Muscle of leg (tissue), 16 donors: ENCODE measurements around the gene RPL18A. TPM values are rescaled to one million over a fixed set of nuclear protein-coding genes. Genes with fewer than 3 reads are reported as not detected.
A peak's percentile ranks its signal among the peaks of the same experiment; 100 is the strongest.

Source experiments
- DNase-seq: peaks from one replicate; pipeline ENCODE4 v3.0.0; 2013
- H3K27ac ChIP-seq: one replicate; pipeline ENCODE4 v1.5.1; 2013; ENCODE audit warnings: mild to moderate bottlenecking, low read length, control low read depth
- H3K27me3 ChIP-seq: one replicate; pipeline ENCODE4 v1.6.1; 2013; ENCODE audit warnings: low read length; ENCODE audit not compliant: control insufficient read depth, insufficient read depth
- H3K36me3 ChIP-seq: one replicate; pipeline ENCODE4 v1.6.1; 2013; ENCODE audit warnings: low read length; ENCODE audit not compliant: control insufficient read depth, insufficient read depth
- H3K4me1 ChIP-seq: one replicate; pipeline ENCODE4 v1.6.1; 2013; ENCODE audit warnings: low read length; ENCODE audit not compliant: control insufficient read depth, insufficient read depth
- H3K4me3 ChIP-seq: one replicate; pipeline ENCODE4 v1.5.1; 2013; ENCODE audit warnings: low read length, control low read depth
- H3K9me3 ChIP-seq: replicated peaks from 2 replicates; pipeline ENCODE4 v1.6.1; 2013; ENCODE audit warnings: low read depth, low read length; ENCODE audit not compliant: control insufficient read depth
- WGBS: methylation state at CpG from one replicate; pipeline ENCODE4 v1.1.5; 2013; ENCODE audit warnings: missing lambda C conversion rate; ENCODE audit not compliant: insufficient coverage; 5-methylcytosine and 5-hydroxymethylcytosine counted together
- long read RNA-seq, 11 donors: transcript quantifications; one replicate each; lab custom pipeline, GENCODE V29; 2026
- polyA plus RNA-seq, 8 donors: library from polyadenylated mRNA; unstranded; fragments of 120-200 nt; gene quantifications; one replicate each; pipeline versions ENCODE4 v1.2.1 to v1.2.3, GENCODE V29; 2013; ENCODE audit warnings: inconsistent platforms in 1 of 8, low replicate concordance in 1 of 8; ENCODE audit not compliant: insufficient read length in 8 of 8, insufficient read depth in 1 of 8
- total RNA-seq: library from RNA; stranded (reverse); fragments of 120-200 nt; gene quantifications from one replicate; pipeline ENCODE4 v1.2.4, GENCODE V29; 2013

The RPL18A gene
- total RNA-seq (2,929 TPM), polyA plus RNA-seq (1,000 to 10,000 TPM; 2,380 to 3,065 (median 2,779) TPM)
- long read RNA-seq, donor 1, transcript RPL18A-207 (2 exons, 907 nt): minor isoform, 5 of 114 reads
- long read RNA-seq, donor 1, transcript RPL18A-201 (5 exons, 665 nt): major isoform, 83 of 114 reads
- long read RNA-seq, donor 1, transcript RPL18A-203 (4 exons, 1,084 nt): minor isoform, 5 of 114 reads
- long read RNA-seq, donor 1, partial matches to known transcripts: 19 of 114 reads
- long read RNA-seq, donor 1, other reads (novel, unspliced or antisense): 0 of 114 reads
- long read RNA-seq, donor 2, transcript RPL18A-201 (5 exons, 665 nt): major isoform, 17 of 34 reads
- long read RNA-seq, donor 2, partial matches to known transcripts: 16 of 34 reads
- long read RNA-seq, donor 2, other reads (novel, unspliced or antisense): 0 of 34 reads
- long read RNA-seq, donor 3, transcript RPL18A-207 (2 exons, 907 nt): minor isoform, 8 of 242 reads
- long read RNA-seq, donor 3, transcript RPL18A-201 (5 exons, 665 nt): major isoform, 186 of 242 reads
- long read RNA-seq, donor 3, transcript RPL18A-203 (4 exons, 1,084 nt): minor isoform, 12 of 242 reads
- long read RNA-seq, donor 3, partial matches to known transcripts: 34 of 242 reads
- long read RNA-seq, donor 3, other reads (novel, unspliced or antisense): 0 of 242 reads
- long read RNA-seq, donor 4, transcript RPL18A-203 (4 exons, 1,084 nt): minor isoform, 35 of 387 reads
- long read RNA-seq, donor 4, transcript RPL18A-206 (2 exons, 954 nt): minor isoform, 11 of 387 reads
- long read RNA-seq, donor 4, transcript RPL18A-201 (5 exons, 665 nt): major isoform, 254 of 387 reads
- long read RNA-seq, donor 4, transcript RPL18A-207 (2 exons, 907 nt): minor isoform, 16 of 387 reads
- long read RNA-seq, donor 4, partial matches to known transcripts: 71 of 387 reads
- long read RNA-seq, donor 4, other reads (novel, unspliced or antisense): 0 of 387 reads
- long read RNA-seq, donor 5, transcript RPL18A-207 (2 exons, 907 nt): minor isoform, 44 of 506 reads
- long read RNA-seq, donor 5, transcript RPL18A-201 (5 exons, 665 nt): major isoform, 330 of 506 reads
- long read RNA-seq, donor 5, transcript RPL18A-203 (4 exons, 1,084 nt): minor isoform, 22 of 506 reads
- long read RNA-seq, donor 5, partial matches to known transcripts: 107 of 506 reads
- long read RNA-seq, donor 5, other reads (novel, unspliced or antisense): 0 of 506 reads
- long read RNA-seq, donor 6, transcript RPL18A-203 (4 exons, 1,084 nt): minor isoform, 39 of 516 reads
- long read RNA-seq, donor 6, transcript RPL18A-207 (2 exons, 907 nt): minor isoform, 40 of 516 reads
- long read RNA-seq, donor 6, transcript RPL18A-201 (5 exons, 665 nt): major isoform, 314 of 516 reads
- long read RNA-seq, donor 6, partial matches to known transcripts: 117 of 516 reads
- long read RNA-seq, donor 6, other reads (novel, unspliced or antisense): 5 of 516 reads
- long read RNA-seq, donor 7, transcript RPL18A-203 (4 exons, 1,084 nt): minor isoform, 16 of 457 reads
- long read RNA-seq, donor 7, transcript RPL18A-201 (5 exons, 665 nt): major isoform, 271 of 457 reads
- long read RNA-seq, donor 7, transcript RPL18A-207 (2 exons, 907 nt): minor isoform, 36 of 457 reads
- long read RNA-seq, donor 7, partial matches to known transcripts: 127 of 457 reads
- long read RNA-seq, donor 7, other reads (novel, unspliced or antisense): 6 of 457 reads
- long read RNA-seq, donor 8, transcript RPL18A-203 (4 exons, 1,084 nt): minor isoform, 10 of 425 reads
- long read RNA-seq, donor 8, transcript RPL18A-207 (2 exons, 907 nt): minor isoform, 23 of 425 reads
- long read RNA-seq, donor 8, transcript RPL18A-201 (5 exons, 665 nt): major isoform, 210 of 425 reads
- long read RNA-seq, donor 8, partial matches to known transcripts: 178 of 425 reads
- long read RNA-seq, donor 8, other reads (novel, unspliced or antisense): 0 of 425 reads
- long read RNA-seq, donor 9, transcript RPL18A-203 (4 exons, 1,084 nt): minor isoform, 17 of 329 reads
- long read RNA-seq, donor 9, transcript RPL18A-207 (2 exons, 907 nt): minor isoform, 17 of 329 reads
- long read RNA-seq, donor 9, transcript RPL18A-201 (5 exons, 665 nt): major isoform, 189 of 329 reads
- long read RNA-seq, donor 9, partial matches to known transcripts: 101 of 329 reads
- long read RNA-seq, donor 9, other reads (novel, unspliced or antisense): 0 of 329 reads
- long read RNA-seq, donor 10, transcript RPL18A-201 (5 exons, 665 nt): major isoform, 241 of 423 reads
- long read RNA-seq, donor 10, transcript RPL18A-203 (4 exons, 1,084 nt): minor isoform, 15 of 423 reads
- long read RNA-seq, donor 10, transcript RPL18A-207 (2 exons, 907 nt): minor isoform, 23 of 423 reads
- long read RNA-seq, donor 10, transcript RPL18A-206 (2 exons, 954 nt): minor isoform, 6 of 423 reads
- long read RNA-seq, donor 10, partial matches to known transcripts: 133 of 423 reads
- long read RNA-seq, donor 10, other reads (novel, unspliced or antisense): 5 of 423 reads
- long read RNA-seq, donor 11, transcript RPL18A-203 (4 exons, 1,084 nt): minor isoform, 10 of 332 reads
- long read RNA-seq, donor 11, transcript RPL18A-207 (2 exons, 907 nt): minor isoform, 25 of 332 reads
- long read RNA-seq, donor 11, transcript RPL18A-201 (5 exons, 665 nt): major isoform, 202 of 332 reads
- long read RNA-seq, donor 11, partial matches to known transcripts: 93 of 332 reads
- long read RNA-seq, donor 11, other reads (novel, unspliced or antisense): 0 of 332 reads

- peaks cover 19% of the 10 kb centered on the region for H3K4me1 ChIP-seq
- under 1% methylated on average over 80 of the region's 80 CpGs for WGBS
These were observed at the start of gene RPL18A for GRCh38 chr19:17859533-17860330. TSS of gene RPL18A (plus strand) at chr19:17859910. CDS start at chr19:17859957, 47 bp downstream.

GRCh38 chr19:17811103-17811502, 48.6 kb upstream of the RPL18A start:
- peaks cover 5% of the 10 kb centered on the region for H3K27me3 ChIP-seq
- WGBS: no CpG with 5 or more reads among the region's 2 CpGs
- peaks cover 2% of the 10 kb centered on the region for H3K9me3 ChIP-seq
- H3K4me3 ChIP-seq: no peak overlapping the region
- H3K36me3 ChIP-seq: no peaks in the 10 kb centered on the region
- no peaks in the 10 kb centered on the region for H3K4me1 ChIP-seq
- H3K27ac ChIP-seq: no peak overlapping the region
- no peak for DNase-seq

More at GRCh38 chr19:17859533-17860330, at the start of gene RPL18A:
- peak; percentile 100 for DNase-seq
- Histone ChIP-seq H3K9me3 (no peaks in the 10 kb centered on the region), H3K36me3 (peaks cover 39% of the 10 kb centered on the region), H3K27ac (peak within 1 kb of the TSS; percentile 57), H3K4me3 (peak within 1 kb of the TSS; percentile 100), H3K27me3 (peaks cover 2% of the 10 kb centered on the region)

- peaks cover 2% of the 10 kb centered on the region for H3K9me3 ChIP-seq
- no peaks in the 10 kb centered on the region for H3K4me1 ChIP-seq
- no peaks in the 10 kb centered on the region for H3K36me3 ChIP-seq
- H3K27me3 ChIP-seq: peaks cover 7% of the 10 kb centered on the region
- H3K4me3 ChIP-seq: no peak overlapping the region
- 94% methylated on average over 11 of the region's 20 CpGs for WGBS
- no peak overlapping the region for H3K27ac ChIP-seq
- no peak for DNase-seq
These were observed 48.0 kb upstream of the RPL18A start for GRCh38 chr19:17811681-17812080.

GRCh38 chr19:17812099-17812498, 47.6 kb upstream of the RPL18A start:
- WGBS: 20% methylated on average over 3 of the region's 5 CpGs

GRCh38 chr19:17817668-17818363, 41.9 kb upstream of the RPL18A start:
- 74% methylated on average over 10 of the region's 13 CpGs for WGBS
- Histone ChIP-seq H3K9me3 (no peaks in the 10 kb centered on the region), H3K4me3 (no peak overlapping the region), H3K36me3 (no peaks in the 10 kb centered on the region), H3K27ac (no peak overlapping the region), H3K4me1 (no peaks in the 10 kb centered on the region), H3K27me3 (peaks cover 2% of the 10 kb centered on the region)
- DNase-seq: no peak

More at GRCh38 chr19:17812099-17812498, 47.6 kb upstream of the RPL18A start:
- H3K27me3 ChIP-seq: peaks cover 7% of the 10 kb centered on the region
- no peak overlapping the region for H3K4me3 ChIP-seq
- no peak overlapping the region for H3K27ac ChIP-seq
- no peak for DNase-seq
- no peaks in the 10 kb centered on the region for H3K4me1 ChIP-seq
- no peaks in the 10 kb centered on the region for H3K36me3 ChIP-seq
- H3K9me3 ChIP-seq: peaks cover 2% of the 10 kb centered on the region

- Histone ChIP-seq H3K4me3 (no peak within 1 kb of the TSS), H3K27me3 (peaks cover under 1% of the 10 kb centered on the region), H3K9me3 (no peaks in the 10 kb centered on the region), H3K4me1 (no peaks in the 10 kb centered on the region), H3K36me3 (no peaks in the 10 kb centered on the region), H3K27ac (no peak within 1 kb of the TSS)
- WGBS: 58% methylated on average over 33 of the region's 34 CpGs
- no peak for DNase-seq
These were observed 38.5 kb upstream of the RPL18A start, which contains the start of gene INSL3 for GRCh38 chr19:17821190-17821589. TSS of gene INSL3 (minus strand) at chr19:17821519. CDS start at chr19:17821506, 13 bp downstream.

GRCh38 chr19:17824339-17824738, 35.4 kb upstream of the RPL18A start:
- H3K36me3 ChIP-seq: no peaks in the 10 kb centered on the region
- H3K4me1 ChIP-seq: no peaks in the 10 kb centered on the region
- no peaks in the 10 kb centered on the region for H3K9me3 ChIP-seq
- no peaks in the 10 kb centered on the region for H3K27me3 ChIP-seq
- H3K4me3 ChIP-seq: no peak overlapping the region
- DNase-seq: no peak
- 23% methylated on average over 5 of the region's 8 CpGs for WGBS
- no peak overlapping the region for H3K27ac ChIP-seq
